ENCODE data around the gene ARRDC1.

ARRDC1 gene

DNA sequence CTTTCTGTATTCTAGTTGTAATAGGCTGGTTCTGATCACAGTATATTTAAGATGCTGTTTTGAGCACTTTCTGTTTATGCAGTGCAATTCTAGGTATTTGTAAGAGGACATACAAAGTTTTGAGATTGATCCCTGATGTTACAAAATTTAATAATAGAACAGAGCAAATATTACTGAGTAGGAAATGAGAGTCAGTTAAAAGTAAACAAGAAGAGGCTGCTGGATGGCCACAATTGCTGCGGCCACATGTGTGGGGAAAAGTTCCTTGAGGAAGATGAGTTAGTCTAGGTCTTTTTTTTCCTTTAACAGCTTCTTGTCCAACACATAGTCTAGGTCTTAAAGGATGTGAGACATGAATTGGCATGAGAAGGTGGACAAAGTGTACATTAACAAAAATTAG, 24.6 kb downstream of the ARRDC1 start:
- H3K27me3 Mint-ChIP-seq (ENCODE audit: low read depth) = no peaks in the 10 kb centered on the region
- H3K4me1 Mint-ChIP-seq (ENCODE audit: low read depth) = peaks cover 33% of the 10 kb centered on the region
- H3K27ac Mint-ChIP-seq = peak overlapping the region; percentile 42
- no peaks in the 10 kb centered on the region for H3K9me3 Mint-ChIP-seq
- H3K4me3 Mint-ChIP-seq = peak overlapping the region; percentile 19
- H3K36me3 Mint-ChIP-seq (ENCODE audit: low read depth) = peaks cover 18% of the 10 kb centered on the region
- DNase-seq (ENCODE audit: low spot score) = no peak

DNA sequence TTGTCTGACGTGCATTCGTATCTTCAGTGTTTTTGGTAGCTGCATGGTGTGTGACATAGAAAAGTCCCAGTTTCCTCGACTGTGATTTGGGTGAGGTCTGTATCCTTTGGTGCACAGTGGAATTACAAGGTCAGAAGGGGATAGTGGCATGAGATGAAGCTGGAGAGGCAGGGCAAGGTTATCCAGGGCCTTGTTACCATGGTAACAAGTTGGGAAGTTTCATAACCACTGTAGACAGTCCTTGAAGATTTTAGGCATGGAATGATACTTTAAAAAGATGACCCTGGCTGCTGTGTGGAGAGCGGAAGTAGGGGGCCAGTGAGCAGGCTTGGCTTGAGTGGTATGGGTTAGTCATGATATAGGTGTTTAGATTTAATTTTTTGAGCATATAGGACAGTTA, 25.2 kb downstream of the ARRDC1 start:
- H3K4me3 Mint-ChIP-seq = peak overlapping the region; percentile 21
- no peak for DNase-seq (ENCODE audit: low spot score)
- H3K36me3 Mint-ChIP-seq (ENCODE audit: low read depth) = peaks cover 15% of the 10 kb centered on the region
- no peaks in the 10 kb centered on the region for H3K27me3 Mint-ChIP-seq (ENCODE audit: low read depth)
- H3K9me3 Mint-ChIP-seq = no peaks in the 10 kb centered on the region
- H3K4me1 Mint-ChIP-seq (ENCODE audit: low read depth) = peaks cover 29% of the 10 kb centered on the region
- peak overlapping the region; percentile 16 for H3K27ac Mint-ChIP-seq

DNA sequence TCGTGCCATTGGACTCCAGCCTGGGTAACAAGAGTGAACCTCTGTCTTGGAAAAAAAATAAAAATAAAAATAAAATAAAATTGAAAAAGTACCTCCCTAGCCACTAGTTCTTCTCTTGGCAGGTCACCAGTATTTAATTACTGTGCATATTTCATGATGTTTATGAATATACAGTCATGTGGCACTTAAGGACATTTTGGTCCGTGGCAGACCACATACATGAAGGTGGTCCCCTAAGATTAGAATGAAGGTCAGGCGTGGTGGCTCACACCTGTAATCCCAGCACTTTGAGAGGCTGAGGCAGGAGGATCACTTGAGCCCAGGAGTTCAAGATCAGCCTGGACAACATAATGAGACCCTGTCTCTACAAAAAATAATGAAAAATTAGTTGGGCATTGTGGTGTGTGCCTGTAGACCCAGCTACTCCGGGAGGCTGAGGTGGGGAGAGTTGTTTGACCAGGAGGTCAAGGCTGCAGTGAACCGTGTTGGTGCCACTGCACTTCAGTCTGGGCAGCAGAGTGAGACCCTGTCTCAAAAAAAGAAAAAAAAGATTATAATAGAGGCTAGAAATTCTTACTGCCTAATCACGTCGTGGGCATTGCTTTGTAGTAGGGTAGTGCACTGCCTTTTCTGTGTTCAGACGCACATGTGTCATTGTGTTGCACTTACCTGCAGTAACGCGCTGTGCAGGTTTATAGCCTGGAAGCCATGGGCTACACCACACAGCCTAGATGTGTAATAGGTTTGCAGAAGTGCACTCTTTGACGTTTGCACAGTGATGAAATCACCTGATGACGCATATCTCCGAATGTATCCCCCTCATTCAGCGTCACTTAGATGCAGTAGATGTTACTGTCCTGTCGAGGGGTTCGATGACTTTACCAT, 26.1 kb downstream of the ARRDC1 start:
- no peak for DNase-seq (ENCODE audit: low spot score)
- H3K9me3 Mint-ChIP-seq = no peaks in the 10 kb centered on the region
- no peak overlapping the region for H3K4me3 Mint-ChIP-seq
- peaks cover 15% of the 10 kb centered on the region for H3K36me3 Mint-ChIP-seq (ENCODE audit: low read depth)
- no peak overlapping the region for H3K27ac Mint-ChIP-seq
- H3K4me1 Mint-ChIP-seq (ENCODE audit: low read depth) = peaks cover 27% of the 10 kb centered on the region
- H3K27me3 Mint-ChIP-seq (ENCODE audit: low read depth) = no peaks in the 10 kb centered on the region

DNA sequence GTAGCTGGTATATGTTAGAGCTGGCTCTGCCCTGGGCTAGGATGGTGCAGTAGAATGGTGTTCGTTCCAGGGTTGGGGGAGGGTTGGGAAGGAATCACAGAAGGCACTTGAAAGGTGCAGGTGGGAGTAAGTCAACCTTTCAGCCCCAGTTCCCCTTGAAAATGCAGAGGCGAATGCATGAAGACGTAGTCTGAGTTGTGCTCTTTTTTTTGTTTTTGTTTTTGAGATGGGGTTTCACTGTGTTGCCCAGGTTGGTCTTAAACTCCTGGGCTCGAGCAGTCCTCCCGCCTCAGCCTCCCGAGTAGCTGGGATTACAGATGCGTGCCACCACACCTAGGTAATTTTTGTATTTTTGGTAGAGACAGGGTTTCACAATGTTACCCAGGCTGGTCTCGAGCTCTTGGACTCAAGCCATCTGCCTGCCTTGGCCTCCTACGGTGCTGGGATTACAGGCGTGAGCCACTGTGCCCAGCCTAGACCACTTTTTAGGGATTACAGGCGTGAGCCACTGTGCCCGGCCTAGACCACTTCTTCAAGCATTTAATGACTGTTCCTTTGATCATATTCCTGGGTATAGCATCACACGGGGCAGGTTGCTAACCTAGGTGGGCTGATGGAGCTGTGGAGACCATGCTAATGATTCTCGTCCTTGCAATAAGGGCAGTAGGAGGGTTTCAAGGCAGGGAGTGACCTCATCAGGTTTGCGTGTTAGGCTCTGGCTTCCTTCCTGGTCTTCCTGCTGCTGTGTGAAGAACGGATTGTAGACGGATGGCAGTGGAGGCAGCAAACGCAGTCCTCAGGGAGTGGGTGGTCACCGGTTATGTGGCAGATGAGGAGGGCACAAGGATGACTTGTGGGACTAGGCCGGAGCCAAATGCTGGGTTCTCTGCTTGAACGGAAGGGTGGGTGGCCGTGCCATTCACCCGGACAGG, 27.0 kb downstream of the ARRDC1 start:
- Mint-ChIP-seq H3K4me1 (ENCODE audit: low read depth) (peaks cover 26% of the 10 kb centered on the region), H3K9me3 (no peaks in the 10 kb centered on the region), H3K27me3 (ENCODE audit: low read depth) (no peaks in the 10 kb centered on the region), H3K36me3 (ENCODE audit: low read depth) (peaks cover 15% of the 10 kb centered on the region), H3K27ac (peak overlapping the region; percentile 63), H3K4me3 (no peak overlapping the region)
- no peak for DNase-seq (ENCODE audit: low spot score)

DNA sequence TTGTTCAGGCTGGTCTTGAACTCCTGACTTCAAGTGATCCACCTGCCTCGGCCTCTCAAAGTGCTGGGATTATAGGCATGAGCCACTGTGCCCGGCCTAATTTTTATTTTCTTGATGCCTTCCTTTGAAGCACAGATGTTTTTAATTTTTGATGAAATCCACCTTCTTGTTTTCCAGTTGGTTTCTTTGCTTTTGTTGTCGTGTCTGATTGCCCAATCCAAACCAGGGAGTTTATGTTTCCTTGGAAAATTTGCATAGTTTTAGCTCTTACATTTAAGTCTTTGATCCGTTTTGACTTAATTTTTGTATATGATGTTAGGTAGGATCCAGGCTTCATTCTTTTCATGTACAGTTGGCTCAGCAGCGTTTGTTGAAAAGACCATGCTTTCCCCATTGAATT, 28.5 kb downstream of the ARRDC1 start:
- Mint-ChIP-seq H3K4me1 (ENCODE audit: low read depth) (peaks cover 19% of the 10 kb centered on the region), H3K36me3 (ENCODE audit: low read depth) (peaks cover 6% of the 10 kb centered on the region), H3K9me3 (no peaks in the 10 kb centered on the region), H3K27ac (no peak overlapping the region), H3K27me3 (ENCODE audit: low read depth) (no peaks in the 10 kb centered on the region), H3K4me3 (no peak overlapping the region)
- no peak for DNase-seq (ENCODE audit: low spot score)

DNA sequence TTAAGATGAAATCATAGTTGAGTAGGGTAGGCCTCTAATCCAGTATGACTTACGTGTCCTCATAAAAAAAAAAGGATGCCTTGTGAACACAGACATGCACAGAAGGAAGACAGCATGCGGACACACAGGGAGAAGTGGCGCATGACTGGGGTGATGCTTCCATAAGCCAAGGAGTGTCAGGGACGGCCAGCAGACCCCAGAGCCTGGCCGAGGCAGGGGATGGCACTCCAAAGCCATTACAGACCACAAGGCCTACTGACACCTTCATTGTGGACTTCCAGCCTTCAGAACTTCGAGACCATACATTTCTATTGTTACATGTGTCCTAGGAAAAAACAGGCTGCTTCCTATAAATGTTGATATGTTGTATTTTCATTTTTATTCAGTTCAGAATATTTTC, 33.2 kb downstream of the ARRDC1 start:
- Mint-ChIP-seq H3K27me3 (ENCODE audit: low read depth) (no peaks in the 10 kb centered on the region), H3K4me1 (ENCODE audit: low read depth) (peaks cover 17% of the 10 kb centered on the region), H3K36me3 (ENCODE audit: low read depth) (peaks cover 10% of the 10 kb centered on the region), H3K27ac (peak overlapping the region; percentile 87), H3K9me3 (no peaks in the 10 kb centered on the region), H3K4me3 (peak overlapping the region; percentile 82)
- no peak for DNase-seq (ENCODE audit: low spot score)

DNA sequence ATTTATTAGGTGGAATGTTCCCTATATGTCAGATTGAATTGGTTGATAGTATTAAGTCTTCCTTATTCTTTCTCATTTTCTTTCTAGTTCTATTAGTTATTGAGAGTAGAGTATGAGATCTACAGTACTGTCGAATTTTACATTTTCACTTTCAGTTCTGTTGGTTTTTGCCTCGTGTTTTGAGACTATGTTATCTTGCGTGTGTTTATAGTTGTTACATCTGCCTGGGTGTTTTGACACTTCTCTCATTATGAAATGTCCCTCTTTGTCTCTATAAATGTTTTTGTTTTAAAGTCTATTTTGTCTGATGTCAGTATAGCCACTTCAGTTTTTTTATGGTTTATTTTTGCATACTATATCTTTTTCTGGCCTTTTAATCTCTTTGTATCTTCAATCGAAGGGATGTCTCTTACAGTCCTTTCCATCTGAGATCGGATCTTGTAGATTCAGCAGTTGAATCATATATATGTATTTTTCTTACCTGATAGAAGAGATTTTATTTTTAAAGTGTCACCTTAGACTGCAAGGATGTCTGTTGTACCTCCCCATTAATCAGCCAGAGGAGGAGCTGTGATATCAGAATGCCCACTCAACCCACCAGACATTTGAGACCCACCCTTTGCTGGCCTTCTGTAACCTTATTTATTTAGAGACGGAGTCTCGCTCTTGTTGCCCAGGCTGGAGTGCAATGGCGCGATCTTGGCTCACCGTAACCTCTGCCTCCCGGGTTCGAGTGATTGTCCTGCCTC, 34.0 kb downstream of the ARRDC1 start:
- H3K9me3 Mint-ChIP-seq = no peaks in the 10 kb centered on the region
- H3K27ac Mint-ChIP-seq = peak overlapping the region; percentile 87
- H3K27me3 Mint-ChIP-seq (ENCODE audit: low read depth) = no peaks in the 10 kb centered on the region
- peak overlapping the region; percentile 82 for H3K4me3 Mint-ChIP-seq
- DNase-seq (ENCODE audit: low spot score) = no peak
- H3K36me3 Mint-ChIP-seq (ENCODE audit: low read depth) = peaks cover 14% of the 10 kb centered on the region
- H3K4me1 Mint-ChIP-seq (ENCODE audit: low read depth) = peaks cover 16% of the 10 kb centered on the region

DNA sequence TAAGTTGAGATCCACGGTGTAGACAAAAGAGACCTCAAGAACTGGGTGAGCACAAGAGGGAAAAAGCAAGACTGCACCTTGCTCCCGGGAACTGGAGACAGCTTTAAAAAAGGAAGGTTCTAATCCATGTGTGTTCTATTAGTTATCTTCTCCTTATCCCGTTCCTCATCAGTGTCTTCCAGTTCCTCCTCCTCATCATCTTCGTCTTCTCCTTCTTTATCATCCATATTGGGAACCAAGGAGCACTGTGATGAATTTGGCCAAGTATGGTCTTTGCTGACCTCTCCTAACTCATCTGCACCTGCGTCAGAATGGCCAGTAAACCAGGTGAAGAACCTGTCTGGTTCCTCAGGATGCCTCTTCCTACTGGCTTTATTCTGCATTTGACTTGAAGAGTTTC, 35.4 kb downstream of the ARRDC1 start:
- Mint-ChIP-seq H3K9me3 (no peaks in the 10 kb centered on the region), H3K4me3 (no peak overlapping the region), H3K27ac (no peak overlapping the region), H3K4me1 (ENCODE audit: low read depth) (peaks cover 16% of the 10 kb centered on the region), H3K36me3 (ENCODE audit: low read depth) (peaks cover 17% of the 10 kb centered on the region), H3K27me3 (ENCODE audit: low read depth) (no peaks in the 10 kb centered on the region)
- no peak for DNase-seq (ENCODE audit: low spot score)

DNA sequence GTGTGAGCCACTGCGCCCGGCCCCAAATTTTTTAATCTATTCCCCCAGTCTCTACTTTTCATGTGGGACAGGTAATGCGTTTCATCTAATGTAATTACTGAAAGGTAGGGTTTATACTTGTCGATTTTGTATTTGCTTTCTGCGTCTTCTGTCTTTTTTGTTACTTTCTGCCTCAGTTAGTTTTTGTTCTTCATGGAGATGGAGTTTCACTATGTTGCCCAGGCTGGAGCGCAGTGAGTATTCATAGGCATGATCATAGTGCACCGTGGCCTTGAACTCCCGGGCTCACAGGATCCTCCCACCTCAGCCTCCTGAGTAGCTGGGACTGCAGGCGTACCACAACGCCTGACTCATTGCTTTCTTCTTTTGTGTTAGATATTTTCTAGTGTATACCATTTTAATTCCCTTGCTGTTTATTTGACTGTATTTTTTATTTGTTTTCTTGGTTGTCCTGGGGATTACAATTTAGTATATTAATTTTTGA, 36.7 kb downstream of the ARRDC1 start:
- DNase-seq (ENCODE audit: low spot score) = no peak
- peaks cover 24% of the 10 kb centered on the region for H3K36me3 Mint-ChIP-seq (ENCODE audit: low read depth)
- H3K27ac Mint-ChIP-seq = no peak overlapping the region
- H3K9me3 Mint-ChIP-seq = no peaks in the 10 kb centered on the region
- H3K4me1 Mint-ChIP-seq (ENCODE audit: low read depth) = peaks cover 24% of the 10 kb centered on the region
- H3K4me3 Mint-ChIP-seq = no peak overlapping the region
- H3K27me3 Mint-ChIP-seq (ENCODE audit: low read depth) = no peaks in the 10 kb centered on the region

DNA sequence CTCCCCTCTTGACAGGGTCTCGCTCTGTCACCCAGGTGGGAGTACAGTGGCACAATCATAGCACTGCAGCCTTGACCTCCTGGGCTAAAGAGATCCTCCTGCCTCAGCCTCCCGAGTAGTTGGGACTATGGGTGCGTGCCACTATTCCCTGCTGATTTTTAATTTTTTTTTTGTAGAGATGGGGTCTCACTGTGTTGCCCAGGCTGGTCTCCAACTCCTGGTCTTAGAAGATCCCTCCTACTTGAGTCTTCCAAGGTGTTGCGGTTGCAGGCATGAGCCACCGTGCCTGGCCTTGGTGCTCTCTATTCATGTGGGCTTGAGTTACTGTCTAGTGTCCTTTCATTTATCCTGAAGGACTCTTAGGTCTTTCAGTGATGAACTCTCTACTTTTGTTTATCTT, 37.4 kb downstream of the ARRDC1 start:
- no peaks in the 10 kb centered on the region for H3K9me3 Mint-ChIP-seq
- no peak overlapping the region for H3K4me3 Mint-ChIP-seq
- no peak overlapping the region for H3K27ac Mint-ChIP-seq
- DNase-seq (ENCODE audit: low spot score) = no peak
- H3K27me3 Mint-ChIP-seq (ENCODE audit: low read depth) = no peaks in the 10 kb centered on the region
- peaks cover 28% of the 10 kb centered on the region for H3K4me1 Mint-ChIP-seq (ENCODE audit: low read depth)
- peaks cover 28% of the 10 kb centered on the region for H3K36me3 Mint-ChIP-seq (ENCODE audit: low read depth)

DNA sequence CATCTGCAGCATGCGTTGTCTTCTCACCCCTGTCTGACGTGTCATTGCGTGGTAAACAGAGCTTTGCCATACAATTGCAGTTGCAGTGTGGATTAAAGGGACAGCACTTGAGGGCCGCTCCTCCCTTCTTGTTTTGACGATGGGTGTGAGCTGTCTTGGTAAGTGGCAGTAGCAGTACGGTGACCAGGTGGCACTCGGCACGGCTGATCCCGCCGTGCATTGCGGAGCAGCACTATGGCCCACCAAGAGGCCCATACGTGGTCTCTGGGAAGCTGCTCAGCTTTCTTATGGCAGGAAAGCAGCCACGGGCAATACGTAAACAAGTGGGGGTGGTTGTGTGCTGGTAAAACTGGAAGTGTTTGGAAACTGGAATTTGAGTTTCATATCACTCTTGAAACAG, 38.4 kb downstream of the ARRDC1 start:
- Mint-ChIP-seq H3K27ac (no peak overlapping the region), H3K27me3 (ENCODE audit: low read depth) (no peaks in the 10 kb centered on the region), H3K9me3 (no peaks in the 10 kb centered on the region), H3K36me3 (ENCODE audit: low read depth) (peaks cover 30% of the 10 kb centered on the region), H3K4me1 (ENCODE audit: low read depth) (peaks cover 26% of the 10 kb centered on the region), H3K4me3 (no peak overlapping the region)
- no peak for DNase-seq (ENCODE audit: low spot score)

DNA sequence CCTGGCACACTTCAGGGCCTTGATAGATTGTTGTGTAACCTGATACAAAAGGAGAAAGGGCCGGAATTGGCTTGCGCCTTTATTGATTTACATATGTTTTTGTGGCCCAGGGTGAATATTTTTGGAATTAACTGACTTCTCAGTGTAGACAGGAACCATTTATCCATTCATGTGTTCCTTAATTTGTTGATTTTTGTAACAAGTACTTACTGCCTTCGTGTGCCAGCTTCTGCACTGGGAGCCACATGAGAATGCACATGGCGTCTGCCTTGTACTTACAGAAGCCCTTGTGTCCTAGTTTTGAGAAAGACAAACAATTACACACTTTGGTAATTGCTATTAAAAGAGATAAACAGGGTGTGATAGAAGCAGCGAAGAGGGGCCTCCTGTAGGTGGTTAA, 39.7 kb downstream of the ARRDC1 start:
- Mint-ChIP-seq H3K36me3 (ENCODE audit: low read depth) (peaks cover 31% of the 10 kb centered on the region), H3K4me1 (ENCODE audit: low read depth) (peaks cover 24% of the 10 kb centered on the region), H3K4me3 (no peak overlapping the region), H3K27ac (no peak overlapping the region), H3K27me3 (ENCODE audit: low read depth) (no peaks in the 10 kb centered on the region), H3K9me3 (no peaks in the 10 kb centered on the region)
- DNase-seq (ENCODE audit: low spot score) = no peak

DNA sequence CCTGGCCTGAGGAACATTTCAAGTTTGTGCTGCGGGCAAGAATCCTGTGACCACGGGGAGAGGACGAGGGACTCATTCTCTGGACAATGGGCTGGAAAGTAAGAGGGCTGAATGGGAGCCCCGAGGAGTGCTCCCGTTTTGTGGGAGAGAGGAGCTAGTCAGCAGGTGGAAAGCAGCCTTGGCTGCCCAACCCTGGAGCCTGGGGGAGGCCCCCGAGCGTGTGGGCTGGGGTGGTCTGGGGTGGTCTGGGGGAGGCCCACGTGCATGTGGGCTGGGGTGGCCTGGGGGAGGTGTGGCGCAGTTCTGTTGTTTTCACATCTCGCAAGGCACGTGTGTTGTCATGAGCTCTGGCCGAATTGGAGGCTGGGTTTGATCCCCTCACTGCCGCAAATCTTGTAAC, 40.9 kb downstream of the ARRDC1 start:
- Mint-ChIP-seq H3K4me3 (no peak overlapping the region), H3K9me3 (no peaks in the 10 kb centered on the region), H3K4me1 (ENCODE audit: low read depth) (peaks cover 23% of the 10 kb centered on the region), H3K27me3 (ENCODE audit: low read depth) (no peaks in the 10 kb centered on the region), H3K27ac (no peak overlapping the region), H3K36me3 (ENCODE audit: low read depth) (peaks cover 40% of the 10 kb centered on the region)
- no peak for DNase-seq (ENCODE audit: low spot score)

Data from T-helper 2 cell treated with Interferon-gamma antibody and Interleukin-4, amounts not matched to agents 5 μg/mL and 100 μg/mL, for 36 hours (primary cell).